ENCODE results near the gene G6PC3. TPM values are rescaled to one million over a fixed set of nuclear protein-coding genes. Genes with fewer than 3 reads are reported as not detected.

G6PC3 gene
- total RNA-seq, 2 donors from 2014 or later: 36.0 to 41.1 TPM

DNA sequence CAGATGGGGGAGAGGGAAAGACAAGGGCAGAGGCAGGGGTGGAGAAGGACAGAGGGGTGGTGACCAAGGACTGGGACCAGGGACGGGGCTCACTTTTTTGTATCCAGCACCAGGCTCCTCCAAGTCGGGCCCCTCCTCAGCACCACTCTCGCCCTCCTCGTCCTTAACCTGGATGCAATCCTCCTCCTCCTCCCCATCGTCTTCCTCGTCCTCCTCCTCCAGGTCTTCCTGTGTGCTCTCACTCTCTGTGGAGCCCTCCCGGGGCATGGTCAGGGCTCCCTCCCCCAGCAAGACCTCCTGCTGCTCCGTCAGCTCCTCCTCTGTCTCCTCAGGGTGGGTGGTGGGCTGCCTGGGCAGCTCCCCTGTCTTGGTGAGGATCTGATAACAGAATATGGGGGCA is 16.8 kb downstream of the G6PC3 start:
- DNase-seq (ENCODE audit: low spot score): no peak
- Histone ChIP-seq H3K4me3 (no peak overlapping the region), H3K27ac (peak overlapping the region in 1 of 2 donors; percentile 16), H3K4me1 (no peaks in the 10 kb centered on the region), H3K36me3 (peaks cover 91% of the 10 kb centered on the region), H3K9me3 (no peaks in the 10 kb centered on the region), H3K27me3 (no peaks in the 10 kb centered on the region)
- TF ChIP-seq, protein P1, sequence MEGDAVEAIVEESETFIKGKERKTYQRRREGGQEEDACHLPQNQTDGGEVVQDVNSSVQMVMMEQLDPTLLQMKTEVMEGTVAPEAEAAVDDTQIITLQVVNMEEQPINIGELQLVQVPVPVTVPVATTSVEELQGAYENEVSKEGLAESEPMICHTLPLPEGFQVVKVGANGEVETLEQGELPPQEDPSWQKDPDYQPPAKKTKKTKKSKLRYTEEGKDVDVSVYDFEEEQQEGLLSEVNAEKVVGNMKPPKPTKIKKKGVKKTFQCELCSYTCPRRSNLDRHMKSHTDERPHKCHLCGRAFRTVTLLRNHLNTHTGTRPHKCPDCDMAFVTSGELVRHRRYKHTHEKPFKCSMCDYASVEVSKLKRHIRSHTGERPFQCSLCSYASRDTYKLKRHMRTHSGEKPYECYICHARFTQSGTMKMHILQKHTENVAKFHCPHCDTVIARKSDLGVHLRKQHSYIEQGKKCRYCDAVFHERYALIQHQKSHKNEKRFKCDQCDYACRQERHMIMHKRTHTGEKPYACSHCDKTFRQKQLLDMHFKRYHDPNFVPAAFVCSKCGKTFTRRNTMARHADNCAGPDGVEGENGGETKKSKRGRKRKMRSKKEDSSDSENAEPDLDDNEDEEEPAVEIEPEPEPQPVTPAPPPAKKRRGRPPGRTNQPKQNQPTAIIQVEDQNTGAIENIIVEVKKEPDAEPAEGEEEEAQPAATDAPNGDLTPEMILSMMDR (IDR thresholded peaks at IDR 0.05): no peak

DNA sequence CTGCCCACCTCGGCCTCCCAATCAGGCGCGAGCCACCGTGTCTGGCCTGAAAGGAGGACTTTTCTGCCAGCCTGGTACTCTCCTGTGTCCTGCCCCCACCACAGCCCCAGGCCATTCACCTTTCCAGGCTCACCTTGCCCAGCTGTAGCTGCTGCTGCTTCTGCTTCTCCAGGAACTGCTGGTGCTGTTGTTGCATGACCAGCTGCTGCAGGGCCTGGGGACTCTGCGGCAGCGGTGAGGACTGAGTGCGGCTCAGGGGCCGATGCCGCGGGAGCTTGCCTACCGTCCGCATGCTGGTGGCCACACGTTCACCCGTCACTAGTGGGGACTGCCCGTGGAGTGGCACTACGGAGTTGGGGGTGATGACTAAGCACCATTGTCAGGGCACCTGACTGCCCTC is 17.7 kb downstream of the G6PC3 start:
- H3K36me3 ChIP-seq: peaks cover 91% of the 10 kb centered on the region
- H3K27ac ChIP-seq: no peak overlapping the region
- TF ChIP-seq, protein P1 (IDR thresholded peaks at IDR 0.05): no peak

DNA sequence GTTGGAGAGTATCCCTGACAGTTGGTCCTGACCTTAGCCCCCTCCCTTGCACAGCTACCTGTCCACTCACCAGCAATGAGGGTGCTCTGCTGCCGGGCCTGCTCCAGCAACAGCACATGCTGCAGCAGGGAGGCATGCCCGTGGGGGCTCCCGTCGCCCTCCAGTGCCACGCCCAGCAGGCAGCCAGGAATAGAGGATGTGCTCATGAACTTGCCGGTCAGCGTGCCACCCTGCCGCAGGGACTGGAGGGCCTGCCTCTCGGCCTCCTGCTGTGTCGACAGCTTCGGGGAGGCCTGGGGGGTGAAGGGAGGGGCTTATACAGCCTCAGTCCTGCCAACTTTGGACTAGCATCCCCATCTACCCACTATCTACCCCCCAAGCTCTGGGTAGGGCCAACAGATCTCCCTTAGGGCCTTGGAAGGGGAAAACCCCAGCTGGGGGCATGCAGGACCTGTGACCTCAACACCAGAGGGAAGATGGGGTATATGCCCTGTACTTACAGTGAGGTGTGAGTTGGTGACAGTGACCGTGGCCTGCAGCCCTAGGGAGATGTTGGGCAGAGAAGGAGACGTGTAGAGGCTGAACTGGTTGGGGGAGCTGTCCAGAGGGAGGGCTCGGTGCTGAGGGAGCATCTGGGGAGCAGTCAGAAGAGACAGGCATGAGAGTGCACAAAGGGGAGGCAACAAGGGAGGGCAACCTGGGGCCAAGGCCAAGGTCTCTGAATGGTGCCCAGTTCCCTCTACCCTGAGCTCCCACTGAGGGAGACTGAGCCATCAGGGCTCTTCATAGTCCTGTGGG is 20.9 kb downstream of the G6PC3 start:
- TF ChIP-seq, protein P1 (IDR thresholded peaks at IDR 0.05): no peak
- H3K36me3 ChIP-seq: peaks cover 67% of the 10 kb centered on the region
- H3K27ac ChIP-seq: no peak overlapping the region
- no peak overlapping the region for H3K4me3 ChIP-seq
- H3K4me1 ChIP-seq: peaks cover 0 to 18% of the 10 kb centered on the region in 2 donors
- no peaks in the 10 kb centered on the region for H3K9me3 ChIP-seq
- no peaks in the 10 kb centered on the region for H3K27me3 ChIP-seq
- DNase-seq (ENCODE audit: low spot score): no peak

More for the DNA sequence above, 17.7 kb downstream of the G6PC3 start:
- H3K27me3 ChIP-seq: no peaks in the 10 kb centered on the region
- no peak overlapping the region for H3K4me3 ChIP-seq
- H3K4me1 ChIP-seq: no peaks in the 10 kb centered on the region
- no peaks in the 10 kb centered on the region for H3K9me3 ChIP-seq
- no peak for DNase-seq (ENCODE audit: low spot score)

DNA sequence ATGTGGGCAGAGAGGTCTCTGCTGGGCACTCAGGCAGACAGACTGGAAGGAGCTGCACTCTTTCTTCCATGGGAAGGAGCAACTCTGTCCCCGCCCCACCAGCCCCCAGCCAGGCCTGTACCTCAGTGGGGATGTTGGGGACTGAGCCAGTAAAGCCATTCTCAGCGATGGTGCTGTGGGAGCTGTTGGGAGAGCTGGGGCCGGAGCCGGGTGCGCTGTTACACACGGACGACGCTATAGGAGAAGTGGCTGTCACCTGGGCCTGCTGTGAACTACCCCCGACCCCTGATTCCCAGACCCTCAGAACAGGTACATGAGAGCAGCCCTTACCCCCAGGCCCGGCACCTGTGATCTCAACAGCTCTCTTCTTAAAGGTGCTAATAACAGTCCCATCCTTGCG is 21.5 kb downstream of the G6PC3 start:
- TF ChIP-seq, protein P1 (IDR thresholded peaks at IDR 0.05): no peak
- Histone ChIP-seq H3K4me1 (peaks cover 0 to 25% of the 10 kb centered on the region in 2 donors), H3K27me3 (no peaks in the 10 kb centered on the region), H3K9me3 (no peaks in the 10 kb centered on the region), H3K27ac (no peak overlapping the region), H3K36me3 (peaks cover 62% of the 10 kb centered on the region), H3K4me3 (no peak overlapping the region)
- no peak for DNase-seq (ENCODE audit: low spot score)

DNA sequence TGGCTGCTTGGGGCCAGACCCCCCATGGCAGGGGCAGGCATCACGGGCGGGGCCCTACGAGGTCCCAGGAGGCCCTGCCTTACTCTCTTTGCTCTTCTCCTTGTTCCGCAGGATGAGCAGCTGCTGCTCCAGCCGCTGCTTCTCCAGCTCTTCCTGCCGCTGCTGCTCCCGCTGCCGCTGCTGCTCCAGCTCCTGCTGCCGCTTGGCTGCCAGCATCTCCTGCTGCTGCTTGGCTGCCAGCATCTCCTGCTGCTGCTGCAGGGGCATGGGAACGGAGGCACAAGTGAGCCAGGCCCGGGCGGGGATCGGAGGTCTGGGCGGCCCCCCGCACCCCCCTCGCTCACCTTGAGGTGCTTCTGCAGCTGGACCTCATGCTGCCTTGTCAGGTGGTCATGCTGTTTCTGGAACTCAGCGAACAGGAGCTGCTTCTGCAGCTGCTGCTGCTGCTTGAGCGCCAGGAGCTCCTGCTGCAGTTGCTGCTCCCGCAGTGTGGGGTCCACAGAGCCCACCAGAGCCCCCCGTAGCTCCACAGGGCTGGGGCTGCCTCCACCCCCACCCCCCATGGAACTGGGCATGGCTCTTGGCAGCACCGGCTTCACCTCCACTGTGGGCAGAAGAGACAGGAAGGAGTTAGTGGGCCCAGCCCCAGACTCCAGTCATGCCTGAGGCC is 22.8 kb downstream of the G6PC3 start:
- no peak for DNase-seq (ENCODE audit: low spot score)
- Histone ChIP-seq H3K4me1 (peaks cover 0 to 38% of the 10 kb centered on the region in 2 donors), H3K36me3 (peaks cover 49% of the 10 kb centered on the region), H3K4me3 (no peak overlapping the region), H3K9me3 (no peaks in the 10 kb centered on the region), H3K27me3 (no peaks in the 10 kb centered on the region), H3K27ac (no peak overlapping the region)
- TF ChIP-seq, protein P1 (IDR thresholded peaks at IDR 0.05): no peak
